C4-2B (cell line): ENCODE data around the gene PDGFA.
"Not testable (repeated sequence)": the region's sequence is repeated elsewhere in the genome, so short reads cannot be mapped to it uniquely, and the experiment has no call there.

ENCODE experiments used
- H3K27ac ChIP-seq: fragments of 450-650 bp; 2 replicates; pipeline ENCODE4 v1.5.1; 2017
- CTCF ChIP-seq: fragments of 450-650 bp; conservative IDR thresholded peaks from 2 replicates; pipeline ENCODE4 v1.5.1; 2017; ENCODE audit warnings: mild to moderate bottlenecking
- ZFX ChIP-seq: fragments of 450-650 bp; IDR thresholded peaks from 2 replicates; pipeline ENCODE4 v1.6.1; 2017

Gene PDGFA

GRCh38 chr7:556291-556826, 36.7 kb upstream of the PDGFA start:
- TF ChIP-seq ZFX (no peak), CTCF (no peak)
- H3K27ac ChIP-seq, result no peak overlapping the region

GRCh38 chr7:555551-556160, 36.0 kb upstream of the PDGFA start:
- no peak overlapping the region for H3K27ac ChIP-seq
- TF ChIP-seq ZFX, result no peak
- no peak for TF ChIP-seq CTCF

GRCh38 chr7:553636-554111, 34.0 kb upstream of the PDGFA start:
- H3K27ac ChIP-seq, result no peak overlapping the region
- TF ChIP-seq ZFX, result no peak
- TF ChIP-seq CTCF, result no peak

GRCh38 chr7:552868-553635, 33.4 kb upstream of the PDGFA start:
- H3K27ac ChIP-seq, result no peak overlapping the region
- no peak for TF ChIP-seq ZFX
- no peak for TF ChIP-seq CTCF

- not testable (repeated sequence) for H3K27ac ChIP-seq
These were observed 32.7 kb upstream of the PDGFA start for GRCh38 chr7:552151-552867.

GRCh38 chr7:551615-551970, 31.9 kb upstream of the PDGFA start:
- H3K27ac ChIP-seq, result not testable (repeated sequence)

GRCh38 chr7:550881-551614, 31.4 kb upstream of the PDGFA start:
- TF ChIP-seq ZFX (no peak), CTCF (no peak)
- no peak overlapping the region for H3K27ac ChIP-seq
